LNCaP clone FGC (cell line): ENCODE measurements around the gene EZR.

ENCODE experiments used
- DNase-seq: peaks from one replicate; pipeline ENCODE4 v3.0.0-alpha.2; 2011; ENCODE audit warnings: low read depth
- H3K4me3 ChIP-seq: 2 replicates; pipeline ENCODE4 v1.5.1; 2011; ENCODE audit warnings: mild to moderate bottlenecking, low read depth, low read length, control low read depth
- TF ChIP-seq, protein P1 (sequence below): IDR thresholded peaks from 2 replicates; pipeline ENCODE4 v1.5.1; 2012; ENCODE audit warnings: mild to moderate bottlenecking; ENCODE audit not compliant: control insufficient read depth, insufficient read depth; ENCODE audit errors: extremely low read depth

The EZR gene

DNA sequence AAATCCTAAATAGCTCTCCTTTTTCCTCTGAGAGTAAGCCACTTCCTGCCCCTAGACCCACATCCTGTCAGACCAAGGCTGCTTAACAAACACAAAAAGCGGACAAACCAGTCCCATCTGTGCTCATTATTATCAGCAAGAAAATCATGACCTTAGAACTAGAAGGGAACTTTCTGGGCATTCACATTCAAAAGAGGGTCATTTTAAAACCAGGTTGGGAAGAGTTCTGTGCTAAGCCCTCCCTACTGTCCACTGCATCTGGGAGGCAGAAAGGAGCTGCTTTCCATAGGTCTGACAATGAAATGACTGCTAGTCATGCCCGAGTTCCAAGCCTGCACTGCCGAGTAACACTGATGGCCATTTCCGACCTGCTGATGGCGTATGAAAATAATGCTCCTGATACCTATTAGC lies 15.4 kb downstream of the EZR start:
- TF ChIP-seq, protein P1, sequence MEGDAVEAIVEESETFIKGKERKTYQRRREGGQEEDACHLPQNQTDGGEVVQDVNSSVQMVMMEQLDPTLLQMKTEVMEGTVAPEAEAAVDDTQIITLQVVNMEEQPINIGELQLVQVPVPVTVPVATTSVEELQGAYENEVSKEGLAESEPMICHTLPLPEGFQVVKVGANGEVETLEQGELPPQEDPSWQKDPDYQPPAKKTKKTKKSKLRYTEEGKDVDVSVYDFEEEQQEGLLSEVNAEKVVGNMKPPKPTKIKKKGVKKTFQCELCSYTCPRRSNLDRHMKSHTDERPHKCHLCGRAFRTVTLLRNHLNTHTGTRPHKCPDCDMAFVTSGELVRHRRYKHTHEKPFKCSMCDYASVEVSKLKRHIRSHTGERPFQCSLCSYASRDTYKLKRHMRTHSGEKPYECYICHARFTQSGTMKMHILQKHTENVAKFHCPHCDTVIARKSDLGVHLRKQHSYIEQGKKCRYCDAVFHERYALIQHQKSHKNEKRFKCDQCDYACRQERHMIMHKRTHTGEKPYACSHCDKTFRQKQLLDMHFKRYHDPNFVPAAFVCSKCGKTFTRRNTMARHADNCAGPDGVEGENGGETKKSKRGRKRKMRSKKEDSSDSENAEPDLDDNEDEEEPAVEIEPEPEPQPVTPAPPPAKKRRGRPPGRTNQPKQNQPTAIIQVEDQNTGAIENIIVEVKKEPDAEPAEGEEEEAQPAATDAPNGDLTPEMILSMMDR: no peak
- H3K4me3 ChIP-seq: peak overlapping the region; percentile 35
- peak; percentile 72 for DNase-seq

DNA sequence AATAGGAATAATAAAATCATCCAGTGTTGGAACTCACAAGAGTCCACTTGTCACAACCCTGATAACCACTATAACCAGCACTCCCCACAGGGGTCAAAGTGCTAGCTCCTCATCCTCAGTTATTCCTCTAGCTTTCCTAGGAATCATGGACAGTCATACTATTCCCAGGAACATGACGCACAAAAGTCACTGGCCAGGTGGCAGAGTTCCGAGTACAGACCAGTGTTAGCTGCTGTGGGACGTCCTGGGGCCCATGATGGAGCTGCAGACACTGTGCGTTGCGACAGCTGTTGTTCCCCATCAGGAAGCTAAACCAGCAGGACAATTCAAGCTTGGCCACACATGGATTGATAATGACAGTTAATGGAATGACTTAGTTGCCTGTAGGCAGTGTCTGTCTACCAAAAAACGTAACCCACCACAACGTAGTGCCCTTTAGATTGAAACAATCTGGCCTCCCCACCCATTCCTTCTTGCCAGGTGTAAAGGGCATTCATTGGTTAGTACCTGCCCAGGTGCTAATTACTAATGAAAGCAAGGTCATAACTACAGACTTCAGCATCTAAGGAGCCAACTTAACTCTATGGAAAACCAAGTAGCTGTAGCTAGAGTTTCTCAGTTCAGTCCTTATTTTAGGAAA lies 17.4 kb downstream of the EZR start:
- TF ChIP-seq, protein P1: no peak
- H3K4me3 ChIP-seq: no peak overlapping the region
- no peak for DNase-seq

DNA sequence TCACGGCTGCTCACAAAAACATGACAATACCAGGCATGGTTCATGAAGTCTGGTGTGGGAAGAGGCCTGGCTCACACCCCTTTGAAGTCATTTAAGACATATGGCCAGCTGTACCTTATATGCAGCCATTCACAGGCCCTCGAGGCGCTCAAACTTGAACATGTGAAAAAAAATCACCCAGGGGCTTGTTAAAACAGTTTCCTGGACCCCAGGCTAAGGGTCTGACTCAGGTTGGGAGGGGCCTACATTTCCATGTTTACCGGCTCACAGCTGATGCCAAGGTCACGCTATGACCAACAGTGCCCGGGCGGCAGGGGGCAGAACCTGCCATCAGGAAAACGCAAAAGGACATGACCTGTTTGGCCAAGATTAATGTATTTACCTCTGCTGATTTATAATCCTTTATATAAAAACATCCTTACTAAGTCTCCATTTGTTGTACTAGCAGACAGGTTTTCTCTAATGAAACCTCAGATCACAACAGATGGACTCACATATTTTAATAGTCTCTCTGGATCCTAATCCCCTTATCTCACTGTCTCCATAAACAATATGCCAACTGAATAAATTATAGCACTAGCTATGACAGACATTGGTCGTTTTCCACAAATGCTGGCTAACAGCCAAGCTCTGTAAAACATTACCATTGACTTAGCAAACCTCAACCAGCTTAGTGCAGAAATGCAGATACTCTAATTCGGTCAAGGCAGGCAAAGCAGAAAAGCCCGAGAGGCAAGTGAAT lies 19.9 kb downstream of the EZR start:
- TF ChIP-seq, protein P1: peak; percentile 40
- DNase-seq: peak; percentile 87
- no peak overlapping the region; the same call in 1 of the 2 replicates for H3K4me3 ChIP-seq

DNA sequence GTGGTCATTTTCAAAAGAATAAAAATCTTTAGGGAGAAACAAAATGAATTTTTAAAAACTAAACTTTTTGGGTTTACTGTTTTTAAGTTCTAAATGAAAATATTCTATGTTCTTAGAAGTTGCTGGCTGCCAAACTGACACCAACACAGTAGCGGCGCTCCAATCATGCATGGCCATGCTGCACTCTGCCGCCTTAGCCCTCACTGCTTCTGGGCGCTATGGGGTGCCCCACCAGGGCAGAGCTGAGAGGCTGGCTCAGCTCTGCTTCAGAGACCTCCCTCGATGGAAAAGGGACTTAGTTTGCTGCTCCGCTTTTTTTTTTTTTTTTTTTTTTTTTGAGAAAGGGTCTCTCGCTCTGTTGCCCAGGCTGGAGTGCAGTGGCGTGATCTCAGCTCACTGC lies 20.9 kb downstream of the EZR start:
- no peak overlapping the region for H3K4me3 ChIP-seq
- no peak for DNase-seq
- TF ChIP-seq, protein P1: no peak

DNA sequence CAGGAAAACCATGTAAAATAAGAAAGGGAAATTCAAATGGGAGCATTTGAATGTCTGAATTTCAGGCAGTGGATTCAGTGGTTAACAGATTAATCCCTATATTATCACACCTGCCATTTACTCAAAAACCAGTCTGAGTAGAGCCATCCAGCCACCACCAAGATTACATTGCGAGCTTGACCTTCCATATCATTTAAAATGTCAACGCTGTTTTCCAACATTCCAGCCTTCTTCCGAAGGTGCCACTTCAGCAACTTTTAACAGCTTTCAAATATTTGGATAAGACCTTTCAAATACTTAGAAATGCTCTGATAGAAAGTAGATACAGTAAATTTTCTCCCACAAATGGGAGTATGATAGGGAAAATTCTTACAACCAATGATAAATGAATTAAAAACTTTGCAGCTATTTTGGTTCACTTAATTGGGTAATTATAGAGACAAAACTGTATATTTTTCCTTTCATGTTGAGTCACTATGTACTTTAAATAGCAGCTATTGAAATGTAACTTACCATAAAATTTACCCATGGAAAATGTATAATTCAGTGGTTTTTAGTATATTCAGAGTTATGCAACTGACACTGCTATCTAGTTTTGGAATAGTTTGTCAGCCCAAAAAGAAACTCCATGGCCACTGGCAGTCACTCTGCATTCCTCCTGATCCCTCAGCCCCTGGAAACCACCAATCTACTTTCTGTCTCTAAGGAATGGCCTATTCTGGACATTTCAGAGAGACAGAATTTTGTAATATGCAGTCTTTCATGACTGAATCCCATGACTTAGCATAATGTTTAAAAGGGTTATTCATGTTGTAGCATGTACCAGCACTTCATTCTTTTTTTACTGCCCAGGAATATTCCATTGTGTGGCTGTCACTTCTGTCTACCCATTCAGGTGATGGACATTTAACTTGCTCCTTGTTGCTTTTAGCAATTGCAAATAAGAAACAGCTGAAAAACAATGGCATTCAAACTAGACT lies 21.5 kb downstream of the EZR start:
- no peak for DNase-seq
- TF ChIP-seq, protein P1: no peak
- no peak overlapping the region for H3K4me3 ChIP-seq

DNA sequence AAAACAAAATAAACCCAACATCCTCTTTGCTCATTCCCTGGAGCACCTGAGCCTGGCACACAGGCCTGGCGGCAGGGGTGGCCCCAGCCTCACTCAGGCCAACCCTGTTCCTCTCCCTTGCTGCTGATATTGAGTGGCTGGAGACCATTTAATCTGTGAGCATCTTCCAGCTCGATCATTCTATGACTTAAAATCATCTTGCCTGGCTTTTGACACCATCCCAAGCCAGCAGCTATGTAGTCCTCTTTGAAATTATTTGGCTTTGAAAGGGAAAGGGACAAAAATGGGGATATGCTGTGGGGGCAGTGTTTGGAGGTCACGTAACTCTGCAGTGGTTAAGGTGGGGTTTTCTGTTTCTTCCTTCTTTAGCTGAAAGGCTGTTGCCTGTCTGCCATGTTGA lies 22.8 kb downstream of the EZR start:
- TF ChIP-seq, protein P1: no peak
- DNase-seq: no peak
- no peak overlapping the region for H3K4me3 ChIP-seq
